SJSA1 (cell line): Measurements from ENCODE around the gene KCNK3. TPM values are rescaled to one million over a fixed set of nuclear protein-coding genes. Genes with fewer than 3 reads are reported as not detected.

Experiments used
- DNase-seq, 2 experiments: peaks; one replicate each; pipeline ENCODE4 v3.0.0-alpha.2; 2015 to 2020; ENCODE audit warnings: low spot score in 2 of 2, low read depth in 1 of 2
- H3K27ac ChIP-seq: fragments of 250-450 bp; sonication (Bioruptor Pico); 2 replicates; pipeline ENCODE4 v1.5.1; 2020; ENCODE audit warnings: mild to moderate bottlenecking, moderate library complexity
- H3K27me3 ChIP-seq: fragments of 250-450 bp; sonication (Bioruptor Pico); replicated peaks from 2 replicates; pipeline ENCODE4 v1.5.1; 2020; ENCODE audit warnings: mild to moderate bottlenecking, moderate library complexity
- H3K36me3 ChIP-seq: fragments of 250-450 bp; sonication (Bioruptor Pico); 2 replicates; pipeline ENCODE4 v1.5.1; 2020; ENCODE audit warnings: mild to moderate bottlenecking
- H3K4me1 ChIP-seq: fragments of 250-450 bp; sonication (Bioruptor Pico); replicated peaks from 2 replicates; pipeline ENCODE4 v1.6.1; 2021; ENCODE audit warnings: mild to moderate bottlenecking
- H3K4me3 ChIP-seq: fragments of 250-450 bp; sonication (Bioruptor Pico); 2 replicates; pipeline ENCODE4 v1.5.1; 2020; ENCODE audit warnings: mild to moderate bottlenecking
- H3K9me3 ChIP-seq: fragments of 250-450 bp; sonication (Bioruptor Pico); replicated peaks from 2 replicates; pipeline ENCODE4 v1.5.1; 2020; ENCODE audit warnings: mild to moderate bottlenecking
- total RNA-seq: library from RNA; depleted of rRNA; stranded (reverse); fragments of >200 nt; shearing (Covaris generic); gene quantifications from 2 replicates; pipeline ENCODE4 v1.2.3, GENCODE V29; 2014; rRNA removed

KCNK3 gene
- total RNA-seq, 1 experiment from 2014 or later = not detected

DNA sequence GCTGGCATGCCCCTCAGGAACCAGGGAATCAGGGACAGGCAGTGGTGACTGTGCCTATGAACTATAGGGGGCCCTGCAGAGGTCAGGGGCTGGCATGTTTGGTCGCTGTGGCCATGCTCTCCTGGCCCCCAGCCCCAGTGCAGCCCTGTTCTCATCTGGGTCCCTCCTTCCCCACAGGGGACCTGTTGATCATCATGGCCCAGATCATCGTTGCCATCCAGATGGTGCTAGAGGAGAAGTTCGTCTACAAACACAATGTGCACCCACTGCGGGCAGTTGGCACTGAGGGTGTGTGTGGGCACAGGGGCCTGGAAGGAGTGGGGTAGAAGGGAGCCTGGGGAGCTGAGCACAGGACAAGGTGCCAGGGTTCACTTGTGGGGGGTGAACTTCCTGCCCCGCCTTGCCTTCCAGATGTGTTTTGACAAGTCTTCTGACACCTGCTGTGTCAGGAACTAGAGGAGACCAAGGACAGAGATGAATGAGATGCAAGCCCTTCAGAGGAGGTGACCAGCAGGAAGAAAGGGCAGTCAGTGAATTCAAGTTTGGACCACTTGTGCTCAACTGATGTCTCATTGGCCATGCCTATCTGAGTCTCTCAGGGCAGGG is 83.8 kb downstream of the KCNK3 start:
- no peak for DNase-seq
- no peak overlapping the region for H3K4me3 ChIP-seq
- peaks cover 90% of the 10 kb centered on the region for H3K36me3 ChIP-seq
- no peaks in the 10 kb centered on the region for H3K27me3 ChIP-seq
- H3K9me3 ChIP-seq = no peaks in the 10 kb centered on the region
- peaks cover 1% of the 10 kb centered on the region; the same call in 1 of the 2 replicates for H3K4me1 ChIP-seq
- no peak overlapping the region for H3K27ac ChIP-seq

DNA sequence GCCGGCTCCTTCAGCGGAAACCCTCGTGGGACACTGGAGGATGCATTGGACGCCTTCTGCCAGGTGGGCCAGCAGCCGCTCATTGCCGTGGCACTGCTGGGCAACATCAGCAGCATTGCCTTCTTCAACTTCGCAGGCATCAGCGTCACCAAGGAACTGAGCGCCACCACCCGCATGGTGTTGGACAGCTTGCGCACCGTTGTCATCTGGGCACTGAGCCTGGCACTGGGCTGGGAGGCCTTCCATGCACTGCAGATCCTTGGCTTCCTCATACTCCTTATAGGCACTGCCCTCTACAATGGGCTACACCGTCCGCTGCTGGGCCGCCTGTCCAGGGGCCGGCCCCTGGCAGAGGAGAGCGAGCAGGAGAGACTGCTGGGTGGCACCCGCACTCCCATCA is 85.6 kb downstream of the KCNK3 start:
- H3K4me1 ChIP-seq = no peaks in the 10 kb centered on the region
- H3K9me3 ChIP-seq = no peaks in the 10 kb centered on the region
- no peak overlapping the region for H3K4me3 ChIP-seq
- peaks cover 80% of the 10 kb centered on the region for H3K36me3 ChIP-seq
- no peaks in the 10 kb centered on the region for H3K27me3 ChIP-seq
- DNase-seq = no peak
- H3K27ac ChIP-seq = no peak overlapping the region

DNA sequence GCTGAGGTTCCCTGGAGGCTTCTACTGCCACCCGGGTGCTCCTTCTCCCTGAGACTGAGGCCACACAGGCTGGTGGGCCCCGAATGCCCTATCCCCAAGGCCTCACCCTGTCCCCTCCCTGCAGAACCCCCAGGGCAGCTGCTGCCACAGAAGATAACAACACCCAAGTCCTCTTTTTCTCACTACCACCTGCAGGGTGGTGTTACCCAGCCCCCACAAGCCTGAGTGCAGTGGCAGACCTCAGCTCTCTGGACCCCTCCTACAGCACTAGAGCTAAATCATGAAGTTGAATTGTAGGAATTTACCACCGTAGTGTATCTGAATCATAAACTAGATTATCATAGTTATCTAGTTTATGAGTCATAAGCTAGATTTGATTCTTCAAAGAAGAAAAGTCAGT is 86.0 kb downstream of the KCNK3 start:
- H3K36me3 ChIP-seq = peaks cover 80% of the 10 kb centered on the region
- H3K27ac ChIP-seq = no peak overlapping the region
- DNase-seq = no peak
- H3K4me3 ChIP-seq = no peak overlapping the region
- H3K4me1 ChIP-seq = no peaks in the 10 kb centered on the region
- no peaks in the 10 kb centered on the region for H3K27me3 ChIP-seq
- no peaks in the 10 kb centered on the region for H3K9me3 ChIP-seq

DNA sequence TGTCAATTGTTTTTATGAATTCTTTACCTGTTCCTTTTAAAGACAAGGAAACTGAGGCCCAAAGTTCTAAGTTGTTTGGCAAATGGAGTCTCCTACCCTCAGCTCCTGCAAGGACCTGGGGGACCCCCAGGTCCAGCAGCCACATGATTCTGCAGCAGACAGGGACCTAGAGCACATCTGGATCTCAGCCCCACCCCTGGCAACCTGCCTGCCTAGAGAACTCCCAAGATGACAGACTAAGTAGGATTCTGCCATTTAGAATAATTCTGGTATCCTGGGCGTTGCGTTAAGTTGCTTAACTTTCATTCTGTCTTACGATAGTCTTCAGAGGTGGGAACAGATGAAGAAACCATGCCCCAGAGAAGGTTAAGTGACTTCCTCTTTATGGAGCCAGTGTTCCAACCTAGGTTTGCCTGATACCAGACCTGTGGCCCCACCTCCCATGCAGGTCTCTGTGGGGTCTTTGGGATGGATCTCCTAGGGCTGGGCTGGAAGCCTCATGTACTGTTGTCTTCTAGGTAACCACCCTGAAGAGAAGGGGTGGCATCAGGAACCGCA is 87.8 kb downstream of the KCNK3 start:
- no peak overlapping the region for H3K27ac ChIP-seq
- no peaks in the 10 kb centered on the region for H3K27me3 ChIP-seq
- no peak for DNase-seq
- no peaks in the 10 kb centered on the region for H3K9me3 ChIP-seq
- peaks cover 5% of the 10 kb centered on the region; the same call in 1 of the 2 replicates for H3K4me1 ChIP-seq
- H3K36me3 ChIP-seq = peaks cover 65% of the 10 kb centered on the region
- H3K4me3 ChIP-seq = no peak overlapping the region

Other genes with a start within 250 kb of the KCNK3 start
- not detected in 2 replicates for gene OTOF, start 214.6 kb upstream of the KCNK3 start, total RNA-seq
- not detected in 2 replicates for gene CIB4, start 51.4 kb upstream of the KCNK3 start, total RNA-seq
- gene SLC35F6, start 71.6 kb downstream of the KCNK3 start, total RNA-seq = 35.9 and 55.2 TPM in 2 replicates
- gene CENPA, start 93.3 kb downstream of the KCNK3 start, total RNA-seq = 17.9 and 42.8 TPM in 2 replicates
- gene DPYSL5, start 155.4 kb downstream of the KCNK3 start, total RNA-seq = not detected in 2 replicates